HEK293 (cell line): ENCODE measurements around the gene ARPC5L.

ENCODE experiments used
- CTCF ChIA-PET: fragments of 350-600 bp; formaldehyde crosslinking; extraction: SDS; loops from one replicate; lab custom pipeline; 2021; ENCODE audit warnings: antibody characterized with exemption; lab: Yijun Ruan, JAX
- POLR2A ChIA-PET: fragments of 300-600 bp; formaldehyde crosslinking; extraction: SDS; loops from one replicate; lab custom pipeline; 2020; ENCODE audit warnings: antibody characterized with exemption, inconsistent platforms; lab: Yijun Ruan, JAX
- H3K27ac ChIP-seq: fragments of 200-500 bp; sonication (Bioruptor generic); 2 replicates; pipeline ENCODE4 v1.5.1; 2014; ENCODE audit warnings: low read depth, low read length, control low read depth, inconsistent platforms; ENCODE audit errors: extremely low read depth
- H3K36me3 ChIP-seq, 2 experiments: fragments of 200-500 bp in 1 of 2; sonication (Bioruptor generic) in 1 of 2; 1 replicate in 1 of 2; 2 replicates in 1 of 2; pipeline ENCODE4 v1.5.1; 2014 to 2017; ENCODE audit warnings: inconsistent platforms in 2 of 2, low read length in 2 of 2; ENCODE audit not compliant: control insufficient read depth in 2 of 2, insufficient read depth in 1 of 2
- H3K4me1 ChIP-seq: fragments of 200-500 bp; sonication (Bioruptor generic); 2 replicates; pipeline ENCODE4 v1.5.1; 2014; ENCODE audit warnings: mild to moderate bottlenecking, low read length, inconsistent platforms; ENCODE audit not compliant: control insufficient read depth, insufficient read depth
- H3K4me3 ChIP-seq: 2 replicates; pipeline ENCODE4 v1.5.1; 2011; ENCODE audit warnings: low read depth, mild to moderate bottlenecking, control low read depth, low read length, moderate library complexity
- H3K9me3 ChIP-seq: fragments of 200-500 bp; sonication (Bioruptor generic); 2 replicates; pipeline ENCODE4 v1.5.1; 2014; ENCODE audit warnings: low read depth, low read length, inconsistent platforms; ENCODE audit not compliant: control insufficient read depth, insufficient read depth
- HOXD13 ChIP-seq: sonication (generic); formaldehyde crosslinking; IDR thresholded peaks from 2 replicates; pipeline ENCODE4 v1.8.0; 2022; ENCODE audit warnings: missing genetic modification reagents, borderline replicate concordance
- KLF1 ChIP-seq: fragments of 450-650 bp; formaldehyde crosslinking; IDR thresholded peaks from 2 replicates; pipeline ENCODE4 v1.5.1; 2016; ENCODE audit warnings: missing biosample characterization, missing genetic modification characterization
- KLF8 ChIP-seq: fragments of 450-650 bp; formaldehyde crosslinking; IDR thresholded peaks from 2 replicates; pipeline ENCODE4 v1.5.1; 2016; ENCODE audit warnings: missing biosample characterization, missing genetic modification characterization
- PRDM1 ChIP-seq: fragments of 450-650 bp; formaldehyde crosslinking; IDR thresholded peaks from 2 replicates; pipeline ENCODE4; 2016; ENCODE audit warnings: missing biosample characterization, missing genetic modification characterization
- SCRT1 ChIP-seq: fragments of 450-650 bp; formaldehyde crosslinking; IDR thresholded peaks from 2 replicates; pipeline ENCODE4 v1.5.1; 2016; ENCODE audit warnings: missing biosample characterization, missing genetic modification characterization, borderline replicate concordance
- SETDB1 ChIP-seq: IDR thresholded peaks from one replicate; pipeline ENCODE4 v1.6.1; 2017; ENCODE audit warnings: mild to moderate bottlenecking, low read length, moderate library complexity, mixed read lengths; ENCODE audit not compliant: insufficient read length
- ZBTB7A ChIP-seq: fragments of 450-650 bp; formaldehyde crosslinking; IDR thresholded peaks from 2 replicates; pipeline ENCODE4 v1.5.1; 2016; ENCODE audit warnings: low read depth, missing biosample characterization, missing genetic modification characterization
- ZBTB8A ChIP-seq: fragments of 450-650 bp; formaldehyde crosslinking; IDR thresholded peaks from 2 replicates; pipeline ENCODE4 v1.5.1; 2016; ENCODE audit warnings: missing biosample characterization, missing genetic modification characterization
- ZEB2 ChIP-seq: fragments of 450-650 bp; formaldehyde crosslinking; IDR thresholded peaks from 2 replicates; pipeline ENCODE4 v1.5.1; 2016; ENCODE audit warnings: missing biosample characterization, missing genetic modification characterization
- ZFP69B ChIP-seq: fragments of 450-650 bp; formaldehyde crosslinking; IDR thresholded peaks from 2 replicates; pipeline ENCODE4 v1.5.1; 2016; ENCODE audit warnings: missing biosample characterization, missing genetic modification characterization
- ZNF157 ChIP-seq: fragments of 450-650 bp; formaldehyde crosslinking; IDR thresholded peaks from 2 replicates; pipeline ENCODE4 v1.5.1; 2016; ENCODE audit warnings: missing biosample characterization, missing genetic modification characterization
- ZNF16 ChIP-seq: fragments of 450-650 bp; formaldehyde crosslinking; IDR thresholded peaks from 2 replicates; pipeline ENCODE4 v1.5.1; 2016; ENCODE audit warnings: low read depth, missing biosample characterization, missing genetic modification characterization
- ZNF169 ChIP-seq: fragments of 450-650 bp; formaldehyde crosslinking; IDR thresholded peaks from 2 replicates; pipeline ENCODE4 v1.5.1; 2016; ENCODE audit warnings: missing biosample characterization, missing genetic modification characterization
- ZNF23 ChIP-seq: fragments of 450-650 bp; formaldehyde crosslinking; IDR thresholded peaks from 2 replicates; pipeline ENCODE4 v1.5.1; 2016; ENCODE audit warnings: missing biosample characterization, missing genetic modification characterization, borderline replicate concordance
- ZNF302 ChIP-seq: fragments of 450-650 bp; formaldehyde crosslinking; IDR thresholded peaks from 2 replicates; pipeline ENCODE4 v1.5.1; 2016; ENCODE audit warnings: missing biosample characterization, missing genetic modification characterization, low read depth
- ZNF366 ChIP-seq: fragments of 450-650 bp; formaldehyde crosslinking; conservative IDR thresholded peaks from 2 replicates; pipeline ENCODE4 v1.5.1; 2016; ENCODE audit warnings: missing biosample characterization, missing genetic modification characterization
- ZNF426 ChIP-seq: fragments of 450-650 bp; formaldehyde crosslinking; IDR thresholded peaks from 2 replicates; pipeline ENCODE4 v1.5.1; 2017; ENCODE audit warnings: missing biosample characterization, missing genetic modification characterization, mild to moderate bottlenecking, inconsistent platforms, moderate library complexity
- ZNF521 ChIP-seq: fragments of 450-650 bp; formaldehyde crosslinking; IDR thresholded peaks from 2 replicates; pipeline ENCODE4 v1.5.1; 2017; ENCODE audit warnings: missing biosample characterization, mild to moderate bottlenecking, missing genetic modification characterization
- ZNF544 ChIP-seq: fragments of 450-650 bp; formaldehyde crosslinking; IDR thresholded peaks from 2 replicates; pipeline ENCODE4 v1.5.0; 2017; ENCODE audit warnings: missing biosample characterization, missing genetic modification characterization
- ZNF555 ChIP-seq: fragments of 450-650 bp; formaldehyde crosslinking; conservative IDR thresholded peaks from 2 replicates; pipeline ENCODE4 v1.5.1; 2017; ENCODE audit warnings: missing biosample characterization, mild to moderate bottlenecking, missing genetic modification characterization, inconsistent platforms
- ZNF560 ChIP-seq: fragments of 450-650 bp; formaldehyde crosslinking; IDR thresholded peaks from 2 replicates; pipeline ENCODE4 v1.5.1; 2017; ENCODE audit warnings: missing biosample characterization, missing genetic modification characterization, borderline replicate concordance
- ZNF600 ChIP-seq: fragments of 450-650 bp; formaldehyde crosslinking; IDR thresholded peaks from 2 replicates; pipeline ENCODE4 v1.5.1; 2016; ENCODE audit warnings: missing biosample characterization, missing genetic modification characterization
- ZNF658 ChIP-seq: fragments of 450-650 bp; formaldehyde crosslinking; IDR thresholded peaks from 2 replicates; pipeline ENCODE4; 2016; ENCODE audit warnings: missing biosample characterization, missing genetic modification characterization
- ZNF701 ChIP-seq: fragments of 450-650 bp; formaldehyde crosslinking; IDR thresholded peaks from 2 replicates; pipeline ENCODE4 v1.5.1; 2016; ENCODE audit warnings: missing biosample characterization, missing genetic modification characterization
- ZNF776 ChIP-seq: fragments of 450-650 bp; formaldehyde crosslinking; IDR thresholded peaks from 2 replicates; pipeline ENCODE4 v1.5.0; 2017; ENCODE audit warnings: missing biosample characterization, missing genetic modification characterization, borderline replicate concordance
- ZXDB ChIP-seq: fragments of 450-650 bp; formaldehyde crosslinking; IDR thresholded peaks from 2 replicates; pipeline ENCODE4 v1.5.1; 2016; ENCODE audit warnings: missing biosample characterization, missing genetic modification characterization
- TF ChIP-seq, protein P1 (sequence below): fragments of 450-650 bp; formaldehyde crosslinking; IDR thresholded peaks from 2 replicates; pipeline ENCODE4 v1.5.1; 2016; ENCODE audit warnings: missing biosample characterization, missing genetic modification characterization, borderline replicate concordance
- TF ChIP-seq, protein P2 (sequence below): fragments of 450-650 bp; formaldehyde crosslinking; IDR thresholded peaks from 2 replicates; pipeline ENCODE4 v1.5.1; 2016; ENCODE audit warnings: missing biosample characterization, missing genetic modification characterization, low read depth
- TF ChIP-seq, protein P3 (sequence below): fragments of 450-650 bp; formaldehyde crosslinking; IDR thresholded peaks from 2 replicates; pipeline ENCODE4 v1.5.1; 2016; ENCODE audit warnings: missing biosample characterization, missing genetic modification characterization

The ARPC5L gene

DNA sequence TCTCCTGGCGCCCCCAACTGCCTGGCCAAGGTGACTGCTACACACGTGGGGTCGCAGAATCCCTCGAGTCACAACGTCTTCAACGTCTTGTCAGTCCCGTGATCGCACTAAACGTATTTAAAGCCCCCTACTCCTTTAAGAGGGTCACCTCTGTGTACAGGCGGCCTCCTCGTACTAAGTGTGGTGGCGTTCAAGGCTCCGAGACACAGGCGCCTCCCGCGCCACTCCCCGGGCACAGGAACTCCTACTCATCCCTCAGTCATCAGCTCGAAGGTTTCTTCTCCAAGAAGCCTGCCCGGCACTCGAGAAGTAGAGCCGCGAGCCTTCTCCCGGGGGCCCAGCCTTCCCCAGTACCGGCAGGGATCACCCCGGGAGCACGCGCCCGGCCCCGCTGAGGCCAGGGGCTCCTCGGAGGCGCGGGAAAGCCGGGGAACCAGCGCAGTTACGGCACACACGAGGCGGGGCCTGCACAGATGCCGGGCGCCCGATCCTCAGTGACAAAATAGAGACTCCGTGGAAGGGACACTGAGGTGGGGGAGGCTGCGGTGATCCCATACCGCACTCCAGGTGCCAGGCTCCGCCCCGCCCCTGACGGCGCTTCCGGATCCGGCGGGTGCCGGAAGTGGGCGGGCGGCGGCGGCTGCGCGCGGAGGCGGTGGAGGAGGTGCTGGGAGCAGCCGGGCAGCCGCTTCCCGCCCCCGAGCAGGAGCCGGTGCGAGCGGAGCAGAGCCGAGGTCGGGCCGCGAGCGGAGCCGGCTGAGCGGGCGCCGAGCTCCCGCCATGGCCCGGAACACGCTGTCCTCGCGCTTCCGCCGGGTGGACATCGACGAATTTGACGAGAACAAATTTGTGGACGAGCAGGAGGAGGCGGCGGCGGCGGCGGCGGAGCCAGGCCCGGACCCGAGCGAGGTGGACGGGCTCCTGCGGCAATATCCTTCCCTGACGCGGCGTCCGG lies 6.9 kb downstream of the ARPC5L start:
- Histone ChIP-seq H3K4me1 (peaks cover 4% of the 10 kb centered on the region; the same call in 1 of the 2 replicates), H3K4me3 (peak overlapping the region; percentile 91), H3K36me3 (peaks cover 0 to 31% of the 10 kb centered on the region in 2 experiments; a peak in 2 of 3 replicates), H3K9me3 (no peaks in the 10 kb centered on the region), H3K27ac (peak overlapping the region; percentile 78)
- CTCF ChIA-PET = interaction anchor here (0.6 to 2.1 kb wide), 5 partner anchors 9 to 285 kb away, joined by 3 to 5 read pairs (median 3); no protein-coding TSS in a partner anchor
- POLR2A ChIA-PET = interaction anchor here (0.6 to 2.7 kb wide), 8 partner anchors 8 to 372 kb away, joined by 3 to 13 read pairs (median 3); partner anchors contain the start of genes HSPA5 and NR6A1
- TF ChIP-seq ZNF16 (tag by site-specific recombination) (no peak), ZNF169 (tag by site-specific recombination) (no peak), ZNF23 (tag by site-specific recombination) (no peak), ZXDB (tag by site-specific recombination) (0 out of 2 replicates have a peak, but pooled peaks have one; percentile 39), ZBTB8A (tag by site-specific recombination) (peak; percentile 19; the same call in 1 of the 2 replicates), SCRT1 (tag by site-specific recombination) (no peak), SETDB1 (no peak), PRDM1 (tag by site-specific recombination) (no peak), HOXD13 (CRISPR knock-in tag) (no peak), ZNF701 (no peak), ZNF600 (tag by site-specific recombination) (peak; percentile 50; the same call in 1 of the 2 replicates), ZEB2 (tag by site-specific recombination) (peak; percentile 36; the same call in 1 of the 2 replicates), KLF8 (peak; percentile 8; the same call in 1 of the 2 replicates), KLF1 (tag by site-specific recombination) (peak; percentile 9; the same call in 1 of the 2 replicates), ZFP69B (tag by site-specific recombination) (no peak), ZNF521 (tag by site-specific recombination) (no peak), ZNF560 (tag by site-specific recombination) (no peak), ZNF302 (tag by site-specific recombination) (no peak), ZBTB7A (tag by site-specific recombination) (no peak), ZNF776 (tag by site-specific recombination) (no peak), ZNF426 (tag by site-specific recombination) (no peak), ZNF544 (tag by site-specific recombination) (no peak), ZNF157 (tag by site-specific recombination) (no peak), ZNF366 (tag by site-specific recombination) (no peak), ZNF658 (tag by site-specific recombination) (no peak), ZNF555 (tag by site-specific recombination) (no peak)
- TF ChIP-seq, protein P1, sequence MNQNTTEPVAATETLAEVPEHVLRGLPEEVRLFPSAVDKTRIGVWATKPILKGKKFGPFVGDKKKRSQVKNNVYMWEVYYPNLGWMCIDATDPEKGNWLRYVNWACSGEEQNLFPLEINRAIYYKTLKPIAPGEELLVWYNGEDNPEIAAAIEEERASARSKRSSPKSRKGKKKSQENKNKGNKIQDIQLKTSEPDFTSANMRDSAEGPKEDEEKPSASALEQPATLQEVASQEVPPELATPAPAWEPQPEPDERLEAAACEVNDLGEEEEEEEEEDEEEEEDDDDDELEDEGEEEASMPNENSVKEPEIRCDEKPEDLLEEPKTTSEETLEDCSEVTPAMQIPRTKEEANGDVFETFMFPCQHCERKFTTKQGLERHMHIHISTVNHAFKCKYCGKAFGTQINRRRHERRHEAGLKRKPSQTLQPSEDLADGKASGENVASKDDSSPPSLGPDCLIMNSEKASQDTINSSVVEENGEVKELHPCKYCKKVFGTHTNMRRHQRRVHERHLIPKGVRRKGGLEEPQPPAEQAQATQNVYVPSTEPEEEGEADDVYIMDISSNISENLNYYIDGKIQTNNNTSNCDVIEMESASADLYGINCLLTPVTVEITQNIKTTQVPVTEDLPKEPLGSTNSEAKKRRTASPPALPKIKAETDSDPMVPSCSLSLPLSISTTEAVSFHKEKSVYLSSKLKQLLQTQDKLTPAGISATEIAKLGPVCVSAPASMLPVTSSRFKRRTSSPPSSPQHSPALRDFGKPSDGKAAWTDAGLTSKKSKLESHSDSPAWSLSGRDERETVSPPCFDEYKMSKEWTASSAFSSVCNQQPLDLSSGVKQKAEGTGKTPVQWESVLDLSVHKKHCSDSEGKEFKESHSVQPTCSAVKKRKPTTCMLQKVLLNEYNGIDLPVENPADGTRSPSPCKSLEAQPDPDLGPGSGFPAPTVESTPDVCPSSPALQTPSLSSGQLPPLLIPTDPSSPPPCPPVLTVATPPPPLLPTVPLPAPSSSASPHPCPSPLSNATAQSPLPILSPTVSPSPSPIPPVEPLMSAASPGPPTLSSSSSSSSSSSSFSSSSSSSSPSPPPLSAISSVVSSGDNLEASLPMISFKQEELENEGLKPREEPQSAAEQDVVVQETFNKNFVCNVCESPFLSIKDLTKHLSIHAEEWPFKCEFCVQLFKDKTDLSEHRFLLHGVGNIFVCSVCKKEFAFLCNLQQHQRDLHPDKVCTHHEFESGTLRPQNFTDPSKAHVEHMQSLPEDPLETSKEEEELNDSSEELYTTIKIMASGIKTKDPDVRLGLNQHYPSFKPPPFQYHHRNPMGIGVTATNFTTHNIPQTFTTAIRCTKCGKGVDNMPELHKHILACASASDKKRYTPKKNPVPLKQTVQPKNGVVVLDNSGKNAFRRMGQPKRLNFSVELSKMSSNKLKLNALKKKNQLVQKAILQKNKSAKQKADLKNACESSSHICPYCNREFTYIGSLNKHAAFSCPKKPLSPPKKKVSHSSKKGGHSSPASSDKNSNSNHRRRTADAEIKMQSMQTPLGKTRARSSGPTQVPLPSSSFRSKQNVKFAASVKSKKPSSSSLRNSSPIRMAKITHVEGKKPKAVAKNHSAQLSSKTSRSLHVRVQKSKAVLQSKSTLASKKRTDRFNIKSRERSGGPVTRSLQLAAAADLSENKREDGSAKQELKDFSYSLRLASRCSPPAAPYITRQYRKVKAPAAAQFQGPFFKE (tag by site-specific recombination) = no peak
- TF ChIP-seq, protein P2, sequence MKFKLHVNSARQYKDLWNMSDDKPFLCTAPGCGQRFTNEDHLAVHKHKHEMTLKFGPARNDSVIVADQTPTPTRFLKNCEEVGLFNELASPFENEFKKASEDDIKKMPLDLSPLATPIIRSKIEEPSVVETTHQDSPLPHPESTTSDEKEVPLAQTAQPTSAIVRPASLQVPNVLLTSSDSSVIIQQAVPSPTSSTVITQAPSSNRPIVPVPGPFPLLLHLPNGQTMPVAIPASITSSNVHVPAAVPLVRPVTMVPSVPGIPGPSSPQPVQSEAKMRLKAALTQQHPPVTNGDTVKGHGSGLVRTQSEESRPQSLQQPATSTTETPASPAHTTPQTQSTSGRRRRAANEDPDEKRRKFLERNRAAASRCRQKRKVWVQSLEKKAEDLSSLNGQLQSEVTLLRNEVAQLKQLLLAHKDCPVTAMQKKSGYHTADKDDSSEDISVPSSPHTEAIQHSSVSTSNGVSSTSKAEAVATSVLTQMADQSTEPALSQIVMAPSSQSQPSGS (tag by site-specific recombination) = no peak
- TF ChIP-seq, protein P3, sequence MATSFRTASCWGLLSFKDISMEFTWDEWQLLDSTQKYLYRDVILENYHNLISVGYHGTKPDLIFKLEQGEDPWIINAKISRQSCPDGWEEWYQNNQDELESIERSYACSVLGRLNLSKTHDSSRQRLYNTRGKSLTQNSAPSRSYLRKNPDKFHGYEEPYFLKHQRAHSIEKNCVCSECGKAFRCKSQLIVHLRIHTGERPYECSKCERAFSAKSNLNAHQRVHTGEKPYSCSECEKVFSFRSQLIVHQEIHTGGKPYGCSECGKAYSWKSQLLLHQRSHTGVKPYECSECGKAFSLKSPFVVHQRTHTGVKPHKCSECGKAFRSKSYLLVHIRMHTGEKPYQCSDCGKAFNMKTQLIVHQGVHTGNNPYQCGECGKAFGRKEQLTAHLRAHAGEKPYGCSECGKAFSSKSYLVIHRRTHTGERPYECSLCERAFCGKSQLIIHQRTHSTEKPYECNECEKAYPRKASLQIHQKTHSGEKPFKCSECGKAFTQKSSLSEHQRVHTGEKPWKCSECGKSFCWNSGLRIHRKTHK (tag by site-specific recombination) = no peak
